Measurements from ENCODE around the gene TBKBP1. TPM values are rescaled to one million over a fixed set of nuclear protein-coding genes. Genes with fewer than 3 reads are reported as not detected.

TBKBP1 gene
- total and polyA plus RNA-seq, 2 experiments from 2014 or later: 22.6 to 143 TPM

GRCh38 chr17:47670064-47670463 lies 23.9 kb upstream of the TBKBP1 start:
- no peaks in the 10 kb centered on the region for H3K27me3 ChIP-seq
- DNase-seq (ENCODE audit: low read depth in 1 of 2, low spot score in 1 of 2): no peak
- H3K36me3 ChIP-seq: peaks cover 92% of the 10 kb centered on the region
- peak overlapping the region; percentile 58 for H3K27ac ChIP-seq
- peaks cover 16% of the 10 kb centered on the region for H3K4me1 ChIP-seq (ENCODE audit: low read depth)
- no peak overlapping the region for H3K4me3 ChIP-seq
- no peaks in the 10 kb centered on the region for H3K9me3 ChIP-seq (ENCODE audit: low read depth)
- no peak for TF ChIP-seq CTCF (IDR thresholded peaks at IDR 0.05; ENCODE audit: low read depth, low read length)

- H3K27me3 ChIP-seq: no peaks in the 10 kb centered on the region
- H3K27ac ChIP-seq: peak overlapping the region; percentile 90
Observed at GRCh38 chr17:47674499-47674898, 19.5 kb upstream of the TBKBP1 start.

GRCh38 chr17:47675380-47676198 lies 18.4 kb upstream of the TBKBP1 start:
- peaks cover 79% of the 10 kb centered on the region for H3K36me3 ChIP-seq
- H3K4me1 ChIP-seq (ENCODE audit: low read depth): peaks cover 39% of the 10 kb centered on the region
- no peaks in the 10 kb centered on the region for H3K27me3 ChIP-seq
- no peak for TF ChIP-seq CTCF (IDR thresholded peaks at IDR 0.05; ENCODE audit: low read depth, low read length)
- peak in 1 of 2 donors; percentile 63 for DNase-seq (ENCODE audit: low read depth in 1 of 2, low spot score in 1 of 2)
- no peaks in the 10 kb centered on the region for H3K9me3 ChIP-seq (ENCODE audit: low read depth)
- no peak overlapping the region for H3K4me3 ChIP-seq
- H3K27ac ChIP-seq: peak overlapping the region; percentile 90

More at GRCh38 chr17:47674499-47674898, 19.5 kb upstream of the TBKBP1 start:
- no peak for TF ChIP-seq CTCF (IDR thresholded peaks at IDR 0.05; ENCODE audit: low read depth, low read length)
- DNase-seq (ENCODE audit: low read depth in 1 of 2, low spot score in 1 of 2): no peak
- no peaks in the 10 kb centered on the region for H3K9me3 ChIP-seq (ENCODE audit: low read depth)
- peaks cover 39% of the 10 kb centered on the region for H3K4me1 ChIP-seq (ENCODE audit: low read depth)
- H3K4me3 ChIP-seq: no peak overlapping the region
- H3K36me3 ChIP-seq: peaks cover 79% of the 10 kb centered on the region

- Histone ChIP-seq H3K9me3 (ENCODE audit: low read depth) (no peaks in the 10 kb centered on the region), H3K4me1 (ENCODE audit: low read depth) (peaks cover 39% of the 10 kb centered on the region), H3K4me3 (no peak overlapping the region), H3K36me3 (peaks cover 75% of the 10 kb centered on the region), H3K27ac (peak overlapping the region; percentile 90), H3K27me3 (no peaks in the 10 kb centered on the region)
- no peak for DNase-seq (ENCODE audit: low read depth in 1 of 2, low spot score in 1 of 2)
- TF ChIP-seq CTCF (IDR thresholded peaks at IDR 0.05; ENCODE audit: low read depth, low read length): no peak
Observed at GRCh38 chr17:47676199-47676472, 17.8 kb upstream of the TBKBP1 start.

- no peak for DNase-seq (ENCODE audit: low read depth in 1 of 2, low spot score in 1 of 2)
- no peak for TF ChIP-seq CTCF (IDR thresholded peaks at IDR 0.05; ENCODE audit: low read depth, low read length)
- peaks cover 39% of the 10 kb centered on the region for H3K4me1 ChIP-seq (ENCODE audit: low read depth)
- H3K27me3 ChIP-seq: no peaks in the 10 kb centered on the region
- peak overlapping the region; percentile 90 for H3K27ac ChIP-seq
- H3K4me3 ChIP-seq: no peak overlapping the region
- peaks cover 71% of the 10 kb centered on the region for H3K36me3 ChIP-seq
- no peaks in the 10 kb centered on the region for H3K9me3 ChIP-seq (ENCODE audit: low read depth)
Observed at GRCh38 chr17:47676510-47677165, 17.3 kb upstream of the TBKBP1 start.
